Measurements from ENCODE around the gene KIF3A.

KIF3A gene

DNA sequence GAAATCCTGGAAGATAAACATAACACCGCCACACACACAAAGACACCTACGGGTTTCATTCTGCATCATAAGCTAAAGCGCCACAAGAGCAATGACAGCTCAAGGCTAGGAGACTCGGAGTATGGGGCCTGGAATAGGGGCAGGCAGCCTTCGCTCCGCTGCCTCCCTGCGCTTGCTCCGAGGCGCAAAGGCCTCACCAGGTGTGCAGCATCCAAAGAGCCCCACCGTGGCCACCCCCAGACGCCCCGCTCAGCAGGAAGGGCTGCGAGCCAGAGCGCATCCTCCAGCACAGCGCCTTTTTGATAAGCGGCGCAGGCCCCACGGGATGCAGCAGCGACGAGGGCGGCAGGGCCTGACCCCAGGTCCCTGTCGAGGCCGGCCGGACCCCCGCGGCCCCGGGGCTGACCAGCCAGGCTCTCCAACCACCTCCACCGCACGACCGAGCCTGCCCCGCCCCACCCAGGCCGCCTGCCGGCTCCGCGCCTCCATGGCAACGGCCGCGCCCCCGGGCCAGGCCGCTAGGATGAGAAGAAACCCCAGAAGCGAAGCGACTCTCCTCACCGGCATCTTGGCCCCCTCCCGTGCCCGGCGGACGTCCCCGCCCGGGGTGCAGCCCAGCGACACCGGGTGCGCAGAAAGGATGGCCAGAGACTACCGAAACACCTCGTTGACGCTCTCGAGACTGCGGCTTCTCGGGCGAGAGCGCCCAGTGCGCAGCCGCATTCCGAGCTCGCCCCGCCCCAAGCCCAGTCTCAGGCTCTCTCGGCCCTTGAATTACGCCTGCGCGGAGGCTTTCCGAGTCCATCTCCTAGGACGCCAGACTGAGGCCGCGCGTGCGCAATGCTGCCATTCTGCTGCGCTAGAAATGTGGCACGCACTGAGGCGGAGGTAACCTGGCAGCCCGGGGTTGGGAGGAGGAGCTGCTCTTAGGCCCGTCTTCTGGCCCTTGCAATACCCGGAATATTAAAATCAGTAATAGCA is at the start of gene KIF3A:
Gene KIF3A (minus strand): TSS at position 694 of the 981 bp plus-strand sequence. CDS start 127 bp downstream, at position 567.
- DNase-seq: peak; percentile 94

DNA sequence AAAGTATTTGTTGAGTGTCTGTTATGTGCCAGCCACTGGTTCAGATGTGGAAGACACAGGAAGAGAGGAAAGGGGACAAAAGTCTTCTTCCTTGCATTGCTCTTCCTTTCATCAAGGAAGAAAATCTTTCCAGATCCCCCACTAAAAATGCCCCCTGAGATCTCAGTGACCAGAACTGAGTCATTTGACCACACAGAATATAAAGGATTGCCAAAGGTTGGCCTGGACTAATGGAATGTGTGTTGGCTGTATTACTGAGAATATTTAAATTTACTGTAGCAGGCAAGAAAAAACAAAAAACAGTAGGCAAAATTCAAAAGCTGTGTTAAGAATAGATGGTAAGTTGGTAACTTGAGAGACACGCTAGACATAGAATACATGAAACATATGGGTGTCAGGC is 49.7 kb upstream of the KIF3A start:
- DNase-seq: no peak

DNA sequence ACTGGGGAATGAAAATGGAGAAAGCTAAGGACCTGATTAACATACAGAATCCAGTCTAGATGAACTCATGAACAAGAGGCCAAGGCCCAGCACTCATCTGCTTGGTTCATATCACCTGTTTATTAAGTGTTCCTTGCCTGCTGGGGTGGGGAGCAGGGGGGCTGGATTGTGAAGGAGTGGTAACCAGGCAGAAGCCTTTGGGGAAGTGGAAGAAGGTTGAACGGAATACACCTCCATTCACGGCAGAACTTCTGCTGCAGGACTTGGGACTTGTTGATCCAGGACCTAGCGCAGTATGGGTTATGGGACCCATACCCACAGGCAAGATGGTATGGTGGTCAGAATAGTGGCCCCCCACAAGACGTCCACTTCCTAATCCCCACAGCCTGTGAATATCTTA is 48.5 kb upstream of the KIF3A start:
- no peak for DNase-seq

DNA sequence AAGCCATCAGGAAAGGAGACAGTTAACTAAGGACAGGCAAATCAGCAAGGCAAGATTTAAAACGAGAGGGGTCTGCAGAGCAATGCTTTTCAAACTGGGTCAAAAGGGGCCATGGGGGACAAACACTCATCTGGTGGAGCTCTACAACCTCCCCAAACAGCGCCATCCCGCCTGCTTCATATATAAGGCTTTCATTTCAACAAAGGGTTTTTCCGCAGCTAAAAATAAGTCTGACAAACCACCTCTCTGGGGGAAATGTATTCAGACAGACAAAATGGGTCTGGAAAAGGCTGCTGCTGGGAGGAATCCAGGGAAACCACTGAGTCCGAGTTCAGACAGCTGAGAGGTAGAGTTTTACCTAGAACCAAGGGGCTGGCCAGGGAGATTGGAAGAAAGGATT is 48.0 kb upstream of the KIF3A start:
- no peak for DNase-seq

DNA sequence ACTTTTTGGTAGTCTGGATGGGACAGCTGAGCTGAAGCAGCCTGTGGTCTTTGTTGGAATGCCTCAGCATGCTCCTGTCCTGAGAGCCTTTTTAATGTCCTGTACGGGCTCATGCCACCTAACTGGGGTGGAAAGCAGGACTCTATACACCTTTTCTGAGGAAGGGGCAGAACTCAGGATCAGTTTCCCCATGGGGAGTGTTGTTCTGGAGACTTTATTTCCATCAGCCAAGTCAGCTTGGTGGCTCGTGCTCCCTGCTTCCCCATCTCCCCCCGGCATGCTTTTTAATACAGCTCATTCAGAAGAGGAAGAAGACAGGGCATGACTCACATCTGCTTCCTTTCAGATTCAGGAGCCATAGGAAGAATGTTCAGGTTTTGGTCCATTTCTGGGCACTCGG is 44.8 kb upstream of the KIF3A start:
- DNase-seq: no peak

DNA sequence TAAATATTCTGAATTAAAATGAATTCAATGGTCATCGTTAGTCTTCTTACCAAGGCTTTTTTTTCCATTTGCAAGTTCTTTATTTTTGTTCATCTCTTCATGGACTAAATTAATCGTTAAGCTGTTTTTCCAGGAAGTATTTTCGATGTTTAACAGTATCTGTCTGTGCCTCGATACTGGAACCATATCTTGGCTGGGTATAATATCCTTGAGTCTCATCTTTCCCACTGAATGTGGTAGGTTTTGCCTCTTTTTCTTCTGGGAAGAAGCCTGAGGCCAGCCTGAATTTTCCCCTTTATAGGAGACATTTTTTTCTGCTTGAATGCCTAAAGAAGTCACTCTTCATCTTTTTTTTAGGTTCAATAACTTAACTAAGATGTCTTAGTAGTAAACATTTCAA is 43.7 kb upstream of the KIF3A start:
- no peak for DNase-seq

DNA sequence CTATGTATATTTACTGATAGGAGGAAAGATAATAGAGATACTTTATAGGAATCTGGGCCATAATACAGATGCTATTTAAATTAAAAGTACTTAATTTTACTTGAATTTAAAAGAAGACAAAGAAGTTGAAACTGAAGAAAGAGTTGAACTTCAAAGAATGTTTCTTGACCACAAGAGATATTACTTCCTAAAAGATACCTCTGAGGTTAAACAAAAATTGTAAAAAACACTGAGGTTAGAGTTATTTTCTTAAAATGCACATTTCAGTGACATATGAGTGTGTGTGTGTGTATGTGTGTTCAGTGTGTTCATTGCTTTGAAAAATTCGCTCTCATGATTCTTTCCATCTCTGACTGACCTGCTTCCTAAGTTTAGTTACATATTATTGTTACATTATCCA is 43.2 kb upstream of the KIF3A start:
- DNase-seq: no peak

DNA sequence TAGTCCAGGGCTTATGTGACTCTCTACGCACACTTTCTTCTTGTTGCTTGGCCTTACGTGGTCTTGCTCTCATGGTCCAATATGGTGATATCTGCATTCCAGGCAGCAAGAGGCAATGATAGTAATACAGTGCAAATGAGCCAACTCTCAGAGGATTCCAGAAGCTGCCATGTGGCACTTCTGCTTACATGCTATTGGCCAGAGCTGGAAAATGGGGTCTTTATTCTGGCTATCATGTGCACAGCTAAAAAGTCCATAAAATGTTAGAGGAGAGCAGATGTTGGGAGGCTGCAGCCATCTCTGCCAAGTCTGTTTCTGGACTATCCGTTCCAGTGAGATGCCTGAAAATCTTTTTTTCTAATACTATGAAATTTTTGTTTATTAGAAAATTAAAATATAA is 42.6 kb upstream of the KIF3A start:
- DNase-seq: no peak

DNA sequence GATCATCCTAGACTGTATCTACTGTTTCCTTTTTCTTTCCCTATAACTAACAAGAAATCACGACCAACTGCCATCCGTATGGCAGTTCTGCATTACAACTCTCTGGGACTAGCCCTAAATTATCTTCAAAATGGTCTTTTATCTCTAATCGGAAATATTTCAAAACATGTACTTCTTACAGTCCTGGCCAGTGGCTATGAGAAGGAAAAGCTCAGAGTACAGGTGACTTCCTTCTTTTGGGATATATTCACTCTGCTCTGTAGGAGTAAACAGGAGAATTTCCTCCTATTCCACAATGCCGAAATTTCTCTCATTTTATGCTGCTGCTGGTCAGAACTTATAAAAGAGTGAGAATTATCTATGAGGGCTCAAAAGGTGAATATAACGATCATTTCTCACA is 41.5 kb upstream of the KIF3A start:
- no peak for DNase-seq

DNA sequence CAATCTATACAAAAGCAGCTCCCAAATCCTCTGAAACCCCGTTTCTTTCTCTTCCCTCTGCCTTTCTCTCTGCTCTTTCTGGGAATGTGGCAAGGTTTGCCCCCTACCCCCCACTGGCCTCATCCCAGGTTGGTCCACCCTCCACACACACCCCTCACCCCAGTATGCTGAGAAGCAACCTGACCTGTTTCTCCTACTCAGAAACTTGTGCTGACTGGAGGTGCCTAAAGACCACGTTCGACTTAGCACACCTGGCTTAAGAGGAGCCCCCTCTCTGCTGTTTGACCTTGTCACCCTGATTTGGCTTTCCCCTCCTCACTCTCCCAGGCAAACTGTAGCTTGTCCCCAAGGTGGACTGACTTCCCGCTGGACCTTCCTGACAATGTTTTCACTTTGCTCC is 40.8 kb upstream of the KIF3A start:
- no peak for DNase-seq

DNA sequence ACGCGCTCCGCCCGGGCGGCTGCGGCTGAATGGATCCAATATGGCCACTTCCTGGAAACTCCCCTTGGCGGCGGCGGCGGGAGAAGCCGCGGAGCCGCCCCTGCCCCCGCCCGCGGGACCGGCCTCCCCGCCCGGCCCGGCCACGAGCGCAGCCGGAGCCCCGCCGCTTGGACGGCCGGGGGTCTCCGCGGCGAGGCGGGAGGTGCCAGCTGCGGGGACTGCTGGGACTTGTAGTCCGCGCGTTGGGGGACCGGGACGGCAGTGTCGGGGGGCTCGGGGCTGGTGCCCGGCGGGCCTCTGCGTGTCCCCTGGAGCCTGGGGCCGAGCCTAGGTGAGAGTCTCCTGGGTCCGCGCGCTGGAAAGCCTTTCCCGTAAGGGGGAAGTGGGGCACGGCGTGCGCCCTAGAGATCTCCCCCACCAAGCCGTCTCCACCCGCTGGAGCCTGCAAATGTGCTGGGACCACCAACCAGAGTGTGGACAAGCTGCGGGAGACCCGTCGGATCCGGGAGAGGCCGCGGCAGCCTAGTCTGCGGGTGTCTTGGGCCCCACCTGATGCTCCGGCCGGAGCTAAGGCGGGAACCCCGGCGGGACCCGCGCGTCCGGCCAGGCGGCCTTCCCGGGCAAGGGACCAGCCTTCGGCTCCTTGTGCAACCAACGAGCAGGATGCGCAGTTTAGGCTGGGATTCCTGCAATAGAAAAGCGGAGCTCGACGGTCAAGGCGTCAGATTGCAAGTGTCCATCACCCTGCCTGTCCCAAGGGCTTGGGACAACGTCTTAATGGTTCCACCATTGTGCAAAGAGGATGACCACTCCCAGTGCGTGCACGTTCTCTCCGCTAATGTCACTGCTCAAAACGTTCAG is 40.1 kb upstream of the KIF3A start, which contains the start of gene SEPTIN8:
Gene SEPTIN8 (minus strand): TSS at position 31 of the 861 bp plus-strand sequence. CDS start 102 bp downstream, outside the sequence.
- DNase-seq: no peak

DNA sequence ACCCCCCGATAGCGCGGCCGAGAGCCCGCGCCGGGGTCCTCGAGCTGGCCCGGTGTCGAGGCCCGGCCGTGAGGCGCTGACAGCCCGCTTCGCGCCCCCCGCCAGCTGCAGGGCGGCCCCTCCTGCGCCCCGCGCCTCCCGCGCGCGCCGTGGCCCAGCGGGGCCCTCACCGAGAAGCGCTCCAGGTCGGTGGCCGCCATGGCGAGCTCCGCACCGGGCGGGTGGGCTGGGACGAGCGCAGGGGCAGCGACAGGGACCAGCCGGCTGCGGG is 39.5 kb upstream of the KIF3A start:
- DNase-seq: no peak

DNA sequence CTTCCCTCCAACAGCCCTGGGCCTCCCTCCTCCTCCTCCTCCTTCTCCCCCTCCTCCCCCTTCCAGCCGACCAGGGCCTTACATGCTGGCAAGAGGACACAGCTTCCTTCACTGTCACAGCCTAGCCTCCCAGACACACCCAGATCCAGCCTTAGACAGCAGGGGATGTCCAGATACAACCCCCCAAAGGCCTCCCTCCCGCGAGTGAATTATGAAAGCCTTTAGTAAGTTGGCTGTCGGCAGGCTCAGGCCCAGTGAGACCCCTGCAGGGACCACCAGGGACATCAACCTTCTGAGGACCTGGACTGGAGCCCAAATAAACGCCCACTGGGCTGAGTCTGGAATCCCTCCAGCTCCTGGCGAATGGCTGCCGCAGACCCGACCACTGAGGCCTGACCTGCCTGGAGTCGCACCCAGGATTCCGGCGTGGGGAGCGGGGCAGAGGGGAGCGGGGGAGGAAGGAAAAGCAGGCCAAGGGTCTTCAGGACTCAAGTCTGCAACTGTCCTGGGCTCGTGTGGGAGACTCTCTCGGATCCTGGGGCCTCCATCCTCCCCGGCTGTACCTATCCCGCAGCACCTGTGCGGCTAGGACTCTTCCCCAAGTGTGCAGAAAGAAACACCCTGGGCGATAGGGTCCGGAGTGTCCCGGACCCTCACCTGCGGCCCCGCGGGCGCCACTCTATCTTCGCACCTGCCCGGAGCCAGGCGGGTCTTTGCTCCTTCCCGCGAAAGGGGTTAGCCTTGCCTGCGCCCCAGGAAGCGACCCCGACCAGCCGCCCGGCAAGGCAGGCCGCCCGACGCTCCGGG is 39.0 kb upstream of the KIF3A start:
- peak; percentile 53 for DNase-seq

DNA sequence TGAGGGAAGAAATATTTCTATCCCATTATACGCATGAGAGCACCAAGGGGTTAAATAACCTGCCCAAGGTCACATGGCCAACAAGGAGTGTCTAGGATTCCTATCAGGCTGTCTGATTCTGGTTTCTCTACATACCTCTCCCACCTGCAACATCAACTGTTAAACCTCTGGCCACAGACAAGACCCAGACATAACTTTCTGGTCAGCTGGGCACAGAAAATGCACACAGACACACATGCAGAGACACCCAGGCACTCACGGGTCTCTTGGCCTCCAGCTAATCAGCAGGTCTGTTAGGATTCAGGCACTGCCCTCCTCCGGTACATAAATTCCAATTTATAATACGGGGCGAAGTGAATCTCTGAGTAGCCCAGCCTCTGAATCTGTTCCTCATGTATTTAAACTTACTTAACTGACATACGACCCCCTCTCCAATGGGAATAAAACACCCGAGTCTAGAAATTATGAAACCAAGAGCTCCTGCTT is 38.2 kb upstream of the KIF3A start:
- DNase-seq: no peak

DNA sequence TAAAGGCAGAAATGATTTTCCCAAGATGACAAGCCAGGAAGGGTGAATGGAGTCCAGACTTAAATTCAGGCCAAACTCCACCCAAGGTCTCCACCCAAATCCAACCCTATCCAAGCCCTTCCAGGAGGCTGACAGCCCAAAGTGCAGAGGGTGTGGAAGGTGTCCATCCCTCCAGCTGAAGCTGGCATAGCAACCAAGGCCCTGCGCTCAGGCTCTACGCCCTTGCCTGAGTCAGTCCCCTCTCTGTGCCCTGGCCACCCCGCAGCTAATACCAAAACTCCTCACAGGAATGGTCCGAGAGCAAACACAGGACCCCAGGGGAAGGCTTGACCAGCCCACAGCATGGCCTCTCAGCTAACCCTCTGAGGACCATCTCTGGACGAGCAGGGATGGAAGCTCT is 37.5 kb upstream of the KIF3A start:
- no peak for DNase-seq

DNA sequence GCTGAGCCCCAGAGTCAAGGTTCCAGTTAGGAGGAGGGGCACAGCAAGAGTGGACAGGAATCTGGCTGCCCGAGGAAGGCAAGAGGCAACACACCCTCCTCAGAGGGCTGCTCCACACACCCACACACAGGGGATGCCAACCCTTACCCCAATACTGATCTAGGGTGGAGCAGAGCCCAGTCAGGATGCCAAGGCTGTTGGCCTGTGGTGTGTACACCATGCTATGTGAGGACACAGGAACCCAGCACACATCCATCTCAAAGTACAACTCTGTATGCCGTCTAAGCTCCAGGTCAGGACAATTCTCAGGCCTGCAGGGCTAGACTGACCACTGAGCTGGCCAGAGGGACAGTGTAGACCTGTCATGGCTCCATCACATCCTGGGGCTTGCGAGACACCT is 37.1 kb upstream of the KIF3A start:
- DNase-seq: no peak

DNA sequence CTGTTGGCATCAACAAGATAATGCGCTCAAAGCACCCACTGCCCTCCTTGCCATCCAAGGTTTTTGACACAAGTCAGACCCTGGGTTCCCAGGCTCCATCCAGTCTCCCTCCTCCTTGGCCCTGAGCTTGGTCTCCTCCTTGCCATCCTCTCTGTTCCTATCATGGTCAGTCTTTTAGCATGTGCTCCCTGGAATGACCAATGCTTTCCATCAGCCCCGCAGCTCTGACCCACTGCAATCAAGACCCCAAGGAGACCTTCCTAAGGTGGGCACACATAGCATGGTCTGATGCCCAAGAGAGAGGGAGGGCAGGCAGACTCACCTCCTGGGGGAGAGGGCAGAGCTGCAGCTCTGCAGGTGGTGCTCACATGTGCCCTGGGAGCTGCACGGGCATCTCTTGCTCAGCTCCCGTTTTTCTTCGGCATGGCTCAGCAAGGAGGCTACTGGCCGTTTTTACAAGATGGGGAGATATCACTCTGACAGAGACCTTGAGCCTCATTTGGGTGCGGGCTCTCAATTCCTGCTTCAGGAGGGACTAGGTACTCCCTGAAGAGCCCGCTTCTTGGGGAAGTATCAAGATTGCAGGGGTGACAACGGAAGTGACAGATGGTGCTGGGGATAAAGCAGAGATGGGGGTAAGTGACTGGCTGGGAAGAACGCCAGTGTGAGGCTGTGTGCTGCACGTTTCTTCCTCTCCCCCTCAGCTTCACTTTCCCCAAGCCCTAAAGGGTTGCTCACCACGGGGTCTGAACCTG is 36.4 kb upstream of the KIF3A start:
- peak; percentile 85 for DNase-seq

DNA sequence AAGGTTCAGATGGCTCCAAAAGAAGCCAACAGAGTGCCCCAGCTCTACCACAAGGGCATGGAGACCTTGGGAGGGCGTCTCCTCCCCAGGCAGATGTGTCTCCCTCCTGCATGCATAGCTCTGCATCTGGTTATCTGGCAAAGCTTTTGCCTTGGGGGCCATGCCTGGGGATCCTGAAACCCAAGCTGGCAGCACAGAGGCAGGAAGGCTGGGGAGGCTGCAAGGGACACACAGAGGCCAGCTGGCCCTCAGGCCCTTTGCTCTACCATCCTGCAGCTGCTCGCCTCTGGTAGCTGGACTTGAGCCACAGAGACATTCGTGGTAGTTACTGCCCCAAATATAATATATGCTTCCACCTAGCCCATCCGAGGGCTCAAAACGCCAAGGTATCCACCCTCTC is 35.8 kb upstream of the KIF3A start:
- DNase-seq: peak; percentile 59

DNA sequence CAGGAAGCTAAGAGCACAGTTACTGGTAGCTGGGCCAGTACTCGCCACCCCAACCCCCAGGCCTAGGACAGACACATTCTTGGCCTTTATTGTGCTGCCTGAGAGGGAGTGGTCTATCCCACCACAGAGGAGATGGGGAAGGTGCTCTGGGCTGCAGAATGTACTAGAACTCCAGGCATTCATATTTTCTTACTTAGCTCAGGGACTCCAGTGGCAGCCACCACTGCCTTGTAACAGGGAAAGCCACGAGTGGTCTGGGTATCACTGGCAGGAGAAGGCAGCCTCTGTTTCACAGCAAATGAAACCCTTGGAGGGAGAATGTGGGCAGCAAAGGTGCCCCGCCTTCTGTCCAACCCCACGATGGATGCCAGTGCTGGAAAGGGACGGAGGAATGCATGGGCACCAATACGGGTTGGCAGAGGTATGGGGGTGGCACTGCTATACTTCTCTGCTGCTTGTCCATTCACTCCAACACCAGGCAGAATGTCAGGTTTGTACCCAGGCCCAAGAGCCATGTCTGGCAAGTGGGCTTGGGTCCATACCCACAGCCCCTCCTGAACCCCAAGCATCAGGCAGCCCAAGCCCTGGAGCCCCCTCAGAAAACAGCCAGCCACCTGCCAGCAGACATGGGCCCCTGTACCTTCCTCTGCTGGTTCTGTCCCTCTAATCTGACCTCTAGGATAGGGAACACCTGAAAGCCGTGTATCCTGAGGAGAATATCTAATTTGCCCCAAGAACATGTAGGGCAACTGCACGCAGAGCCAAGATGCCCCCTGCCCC is 35.1 kb upstream of the KIF3A start:
- no peak for DNase-seq

DNA sequence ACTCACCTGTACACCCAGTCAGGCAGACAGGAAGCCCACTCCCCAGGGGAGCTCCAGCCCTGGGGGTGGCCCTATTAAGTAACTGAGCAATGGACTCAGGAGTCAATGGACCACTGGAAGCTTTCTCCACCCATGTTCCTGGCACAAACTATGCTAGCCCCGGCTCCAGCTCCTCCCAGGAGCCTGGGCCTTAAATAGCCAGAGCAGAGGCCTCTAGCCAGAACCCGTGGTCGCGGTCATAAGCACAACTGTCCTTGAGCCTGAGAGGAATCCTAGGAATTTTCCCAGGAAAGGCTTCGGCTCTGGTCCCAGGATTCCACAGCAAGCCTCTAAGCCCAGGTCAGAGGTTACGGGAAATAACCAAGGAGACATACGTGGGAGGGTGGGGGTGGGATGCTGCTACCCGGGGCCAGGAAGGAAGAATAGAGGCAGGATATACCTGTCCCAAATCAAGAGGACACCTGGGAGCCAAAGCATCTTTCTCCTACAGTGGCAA is 34.2 kb upstream of the KIF3A start:
- no peak for DNase-seq
